T-helper 2 cell treated with Interferon-gamma antibody and Interleukin-4, amounts not matched to agents 100 ng/mL and 5 ng/mL, for 36 hours (primary cell): Measurements from ENCODE around the gene XYLT1. TPM values are rescaled to one million over a fixed set of nuclear protein-coding genes. Genes with fewer than 3 reads are reported as not detected.

Experiments used
- intact Hi-C: fragments of 100-400 bp; cut with micrococcal nuclease; formaldehyde crosslinking; loops from one replicate; pipeline ENCODE4 v1.15.1; 2023
- total RNA-seq: library from RNA; stranded (reverse); gene quantifications from 2 replicates; pipeline ENCODE4 v1.2.3, GENCODE V29; 2022

The XYLT1 gene
- total RNA-seq, 1 donor from 2014 or later = 47.7 TPM

DNA sequence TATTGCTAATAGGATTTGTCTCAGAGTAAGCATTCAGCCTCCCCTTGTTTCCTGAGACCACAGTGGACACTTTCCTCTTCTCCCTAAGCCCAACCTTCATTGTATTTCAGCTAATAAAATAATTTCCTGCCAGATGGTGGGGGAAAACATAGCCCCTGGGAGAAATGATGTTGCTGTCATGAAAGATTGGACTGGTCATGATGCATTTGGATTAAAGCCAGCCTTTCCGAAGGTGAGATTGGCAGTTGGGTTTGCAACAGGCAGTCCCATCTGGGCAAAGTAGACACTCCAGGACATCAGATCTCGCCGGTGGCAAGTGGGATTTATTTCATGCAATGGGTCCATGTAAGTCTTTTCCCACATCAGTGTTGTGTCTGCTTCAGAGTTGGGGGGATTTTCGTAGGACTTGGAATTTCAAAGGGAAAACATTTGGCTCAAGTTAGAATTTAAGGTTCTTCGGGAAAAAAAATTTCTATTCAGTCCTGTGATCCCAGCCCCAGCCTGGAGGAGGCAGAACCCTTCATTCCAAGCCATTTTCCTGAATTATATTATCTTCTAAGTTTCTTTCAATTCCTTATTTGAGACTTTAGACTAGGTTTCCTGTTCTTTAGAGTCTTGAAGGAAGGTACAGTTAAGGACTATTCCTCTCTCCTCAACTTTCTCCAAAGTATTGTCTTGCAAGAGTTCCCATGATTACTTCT is 391.7 kb downstream of the XYLT1 start:
- intact Hi-C loops = no loop called here

DNA sequence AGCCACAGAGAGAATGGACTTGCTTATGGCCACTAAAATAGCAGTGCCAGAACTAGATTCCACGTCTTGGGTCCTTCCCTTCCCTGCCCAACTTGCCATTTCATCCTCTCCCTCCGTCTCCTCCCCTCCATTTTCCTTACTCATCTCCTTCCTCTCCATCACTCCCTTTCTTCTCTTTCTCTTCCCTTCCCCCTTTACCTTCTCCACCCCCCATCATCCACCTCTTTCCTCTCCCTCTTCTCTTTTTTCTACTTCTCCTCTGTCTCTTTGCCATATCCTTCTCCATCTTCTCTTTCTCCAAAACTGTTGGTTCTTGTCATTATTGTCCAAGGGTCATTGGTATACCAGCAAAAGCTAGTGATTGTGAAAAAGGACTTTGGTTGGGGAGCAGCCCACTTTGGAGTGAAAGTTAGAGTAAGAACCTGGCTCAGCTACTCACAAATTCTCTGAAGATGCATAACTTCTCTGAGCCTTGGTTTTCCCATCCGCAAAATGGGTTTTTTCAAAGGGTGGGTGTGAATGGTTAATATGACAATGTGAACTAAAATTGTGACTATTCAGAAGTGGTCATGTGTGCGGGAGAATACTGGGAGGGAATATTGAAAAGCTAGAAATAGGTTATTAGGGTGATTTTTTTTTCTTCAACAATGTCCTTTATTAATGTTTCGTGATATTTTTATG is 393.8 kb downstream of the XYLT1 start:
- intact Hi-C loops = no loop called here

DNA sequence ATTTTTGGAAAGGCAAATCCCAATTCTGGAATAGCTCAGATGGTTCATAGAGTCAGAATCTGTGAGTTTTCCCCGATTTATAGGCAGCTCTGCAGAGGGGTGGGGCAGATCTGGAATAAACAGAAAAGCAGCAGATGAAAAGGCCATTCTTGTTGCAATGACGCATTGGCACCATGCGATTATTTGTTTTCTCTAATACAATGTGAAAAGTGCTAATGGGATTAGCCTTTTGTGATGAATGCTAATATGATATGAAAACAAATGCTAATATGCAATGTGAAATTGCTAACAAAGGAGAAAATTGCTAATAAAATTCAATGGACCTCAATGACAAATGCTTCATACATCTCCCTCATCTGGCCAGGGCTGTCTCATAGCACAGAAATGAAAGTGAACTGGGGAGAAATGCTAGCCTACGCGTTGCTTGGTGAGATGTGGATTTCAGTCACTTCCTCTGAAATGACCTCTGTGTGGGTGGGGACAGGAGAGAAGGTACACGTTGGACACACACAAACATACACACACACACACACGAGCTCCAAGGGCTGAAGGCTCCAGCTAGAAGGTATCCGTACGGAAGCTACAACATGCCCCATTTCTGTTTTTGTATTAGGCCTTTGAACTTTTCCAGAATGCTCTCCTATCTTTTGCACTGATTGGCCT is 394.5 kb downstream of the XYLT1 start:
- intact Hi-C loops = no loop called here

DNA sequence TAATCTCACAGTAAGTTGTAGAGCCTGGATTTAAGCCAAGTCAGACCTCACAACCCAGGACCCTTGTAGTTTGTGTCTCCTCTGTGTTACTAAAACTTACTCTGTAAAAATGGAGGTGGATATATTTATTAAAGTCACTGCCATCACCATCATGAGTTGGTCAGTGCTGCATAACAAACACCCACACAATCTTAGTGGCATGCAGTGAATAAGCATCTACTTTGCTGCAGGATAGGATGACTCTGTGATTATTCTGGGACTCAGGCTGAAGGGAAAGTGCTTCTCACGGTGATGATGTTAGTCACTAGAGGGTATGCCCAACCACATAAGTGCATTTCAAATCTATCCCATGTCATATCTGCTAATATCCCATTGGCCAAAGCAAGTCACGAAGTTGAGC is 398.7 kb downstream of the XYLT1 start:
- intact Hi-C loops = no loop called here

DNA sequence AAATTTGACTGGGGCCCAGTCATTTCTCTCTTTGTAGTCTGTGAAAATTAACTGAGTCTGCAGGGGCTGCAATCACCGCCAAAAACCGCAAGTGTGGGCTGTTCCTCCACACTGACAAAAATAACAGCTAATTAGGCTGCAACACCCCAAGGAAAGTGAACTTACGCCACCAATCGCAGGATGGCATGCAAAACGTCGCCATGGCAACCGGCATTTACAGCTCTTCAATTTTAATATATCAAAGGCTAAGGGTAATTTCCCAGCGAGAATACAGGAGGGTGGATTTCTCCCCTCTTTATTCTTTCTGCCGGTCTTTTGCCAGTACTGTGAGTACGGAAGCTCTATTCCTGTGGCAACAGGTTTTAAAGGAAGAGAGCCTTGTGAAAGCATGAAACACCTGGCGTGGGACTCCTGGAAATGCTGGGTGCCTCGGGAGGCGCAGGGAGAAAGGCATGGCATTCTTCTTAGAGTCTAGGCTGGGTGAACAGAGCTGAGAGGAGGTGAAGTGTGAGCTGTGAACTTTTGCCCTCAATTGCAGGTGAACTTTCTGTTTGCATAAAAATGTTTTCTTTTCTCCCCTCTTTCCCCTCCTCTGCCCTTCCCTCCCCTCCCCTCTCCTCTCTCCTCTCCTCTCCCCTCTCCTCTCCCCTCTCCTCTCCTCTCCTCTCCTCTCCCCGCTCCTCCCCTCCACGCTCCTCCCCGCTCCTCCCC is 399.7 kb downstream of the XYLT1 start:
- intact Hi-C loops = no loop called here

DNA sequence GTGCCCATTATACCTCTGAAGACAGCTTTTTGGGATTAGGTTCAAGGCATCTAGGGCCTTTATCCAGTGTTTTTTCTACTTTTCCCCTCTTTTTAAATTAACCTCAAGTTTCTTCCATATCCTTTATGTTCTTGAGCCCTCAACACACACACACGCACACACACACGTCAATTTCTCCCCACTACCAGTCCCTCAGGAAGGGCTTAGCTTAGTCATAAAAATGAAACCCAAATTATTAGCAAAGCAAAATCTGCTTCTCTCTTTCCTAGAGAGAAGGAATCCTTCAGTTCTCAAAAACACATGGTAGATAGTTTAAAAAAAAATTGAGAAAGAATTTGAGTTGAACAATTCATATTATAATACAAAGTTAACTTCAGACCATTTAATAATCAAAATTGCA is 401.1 kb downstream of the XYLT1 start:
- intact Hi-C loops = no loop called here

DNA sequence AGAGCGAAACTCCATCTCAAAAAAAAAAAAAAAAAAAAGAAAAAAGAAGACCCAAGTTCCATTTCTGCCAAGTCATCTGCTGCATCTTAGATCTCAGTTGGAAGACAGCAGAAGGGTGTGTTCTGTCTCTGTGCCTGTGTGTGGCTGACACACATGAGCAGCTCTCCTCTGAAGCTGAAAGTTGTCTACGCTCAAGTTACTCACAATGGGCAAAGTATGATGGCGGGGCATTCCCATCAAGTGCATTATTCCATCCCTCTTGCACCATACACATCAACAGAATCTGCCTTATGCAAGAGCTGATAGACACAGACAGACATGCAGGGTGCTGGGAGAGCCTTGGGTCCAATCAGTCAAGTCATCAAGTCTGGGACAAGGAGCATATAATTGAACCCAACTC is 402.2 kb downstream of the XYLT1 start:
- intact Hi-C loops = no loop called here

DNA sequence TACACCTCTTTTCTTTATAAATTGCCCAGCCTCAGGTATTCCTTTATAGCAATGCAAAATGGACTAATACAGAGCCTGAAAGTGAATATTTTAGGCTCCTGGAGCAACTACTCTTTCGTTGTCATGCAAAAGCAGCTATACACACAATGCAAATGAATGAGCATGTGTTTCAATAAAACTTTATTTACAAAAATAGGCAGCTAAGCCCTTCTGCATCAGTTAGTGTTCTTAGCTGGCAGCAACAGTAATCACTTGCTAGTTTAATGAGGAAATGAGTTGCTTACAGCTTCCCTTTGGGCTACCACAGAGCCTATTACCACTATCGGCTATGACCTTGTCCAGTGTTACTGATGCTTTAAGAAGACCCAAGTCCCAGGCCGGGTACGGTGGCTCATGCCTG is 402.9 kb downstream of the XYLT1 start:
- intact Hi-C loops = no loop called here

DNA sequence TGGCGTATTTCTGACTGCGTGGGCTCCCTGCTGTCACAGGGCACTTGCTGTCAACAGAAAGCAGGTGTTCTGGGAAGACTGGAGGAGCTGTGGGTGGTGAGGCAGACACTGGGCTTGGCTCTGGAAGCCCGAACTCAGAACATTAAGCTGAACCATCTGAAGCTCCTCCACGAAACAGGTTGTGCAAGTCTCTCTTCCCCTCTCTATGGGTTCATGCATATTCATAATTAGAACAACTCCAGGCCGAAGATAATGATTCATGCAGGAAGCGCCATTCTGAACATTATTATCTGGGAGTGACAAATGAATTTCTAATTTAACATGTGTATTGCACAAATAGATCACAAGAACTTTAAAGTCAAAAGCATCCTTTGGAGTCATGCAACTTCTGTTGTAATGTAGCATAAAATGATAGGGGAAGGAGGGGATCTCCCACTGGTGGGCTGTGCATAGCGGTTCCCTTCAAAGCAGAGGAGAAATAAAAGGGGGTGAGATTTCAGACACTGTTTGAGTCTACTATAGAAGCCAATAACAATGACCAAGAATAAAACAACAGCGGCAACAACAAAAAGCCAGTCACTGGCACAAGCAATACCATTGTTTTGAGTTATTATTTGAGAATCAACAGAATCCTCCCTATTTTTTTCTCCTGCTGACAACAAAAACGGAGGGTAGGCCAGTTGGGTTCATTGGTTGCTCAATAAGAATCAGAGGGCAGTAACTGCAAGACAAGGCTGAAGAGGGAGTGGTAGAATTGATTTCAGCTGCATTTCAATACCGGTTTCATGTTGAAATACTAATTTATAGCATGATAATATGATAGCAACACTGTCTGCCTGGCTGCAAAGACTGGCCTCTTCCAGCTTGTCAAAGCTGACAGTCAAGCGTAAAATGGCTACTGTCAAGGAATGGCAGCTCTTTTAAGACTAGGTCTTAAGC is 407.3 kb downstream of the XYLT1 start:
- intact Hi-C loops = no loop called here

DNA sequence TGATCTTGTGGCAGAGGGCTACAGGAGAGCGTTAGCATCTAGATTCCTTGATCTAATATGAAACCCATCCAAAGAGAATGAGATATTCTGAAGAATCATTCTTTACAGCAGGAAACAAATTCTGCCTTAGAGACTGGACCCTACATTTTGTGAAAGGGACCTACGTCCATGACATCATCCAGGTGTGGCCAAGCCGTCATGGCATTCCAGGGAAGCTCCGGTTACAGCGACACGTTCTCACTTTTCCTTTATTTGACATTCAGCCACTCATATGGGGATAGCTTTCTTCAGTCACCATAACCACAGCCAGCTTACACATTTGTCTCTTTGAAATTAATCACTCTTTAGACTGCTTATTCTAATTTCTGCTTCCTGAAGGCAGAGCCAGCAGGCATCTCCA is 408.1 kb downstream of the XYLT1 start:
- intact Hi-C loops = no loop called here

DNA sequence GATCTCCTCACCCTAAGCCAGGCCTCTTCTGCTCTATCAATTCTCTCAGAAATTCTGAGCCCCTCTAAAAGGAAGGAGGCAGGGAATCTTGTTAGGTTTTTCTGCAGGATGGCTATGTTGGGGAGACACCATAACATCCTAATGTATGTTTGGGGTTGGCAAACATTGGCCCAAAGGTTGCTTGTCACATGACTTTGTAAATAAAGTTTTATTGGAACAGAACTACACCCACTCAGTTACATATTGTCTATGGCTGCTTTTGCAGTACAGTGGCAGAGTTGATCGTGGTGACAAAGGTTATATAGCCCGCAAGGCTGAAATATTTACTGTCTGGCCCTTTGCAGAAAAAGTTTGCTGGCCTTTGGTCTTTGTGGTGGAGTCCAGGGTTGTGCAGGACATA is 409.4 kb downstream of the XYLT1 start:
- intact Hi-C loops = no loop called here

DNA sequence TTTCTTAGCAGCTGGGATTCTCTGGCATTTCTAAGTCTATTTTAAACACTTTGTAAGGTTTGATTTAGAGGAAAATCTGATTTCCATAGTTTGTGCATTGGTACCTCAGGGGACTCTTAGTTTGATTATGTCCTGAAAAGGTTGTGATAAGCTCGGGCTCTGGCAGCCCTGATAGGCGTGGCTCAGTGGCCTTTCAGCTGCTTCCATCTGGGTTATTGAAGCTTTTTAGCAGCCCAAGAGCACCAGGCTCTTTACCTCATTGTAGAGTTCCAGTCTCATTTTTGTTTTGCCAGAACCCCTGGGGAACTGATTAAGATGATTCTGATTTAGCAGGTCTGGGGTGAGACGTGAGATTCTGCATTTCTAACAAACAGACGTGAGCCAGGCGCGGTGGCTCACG is 412.3 kb downstream of the XYLT1 start:
- intact Hi-C loops = no loop called here

DNA sequence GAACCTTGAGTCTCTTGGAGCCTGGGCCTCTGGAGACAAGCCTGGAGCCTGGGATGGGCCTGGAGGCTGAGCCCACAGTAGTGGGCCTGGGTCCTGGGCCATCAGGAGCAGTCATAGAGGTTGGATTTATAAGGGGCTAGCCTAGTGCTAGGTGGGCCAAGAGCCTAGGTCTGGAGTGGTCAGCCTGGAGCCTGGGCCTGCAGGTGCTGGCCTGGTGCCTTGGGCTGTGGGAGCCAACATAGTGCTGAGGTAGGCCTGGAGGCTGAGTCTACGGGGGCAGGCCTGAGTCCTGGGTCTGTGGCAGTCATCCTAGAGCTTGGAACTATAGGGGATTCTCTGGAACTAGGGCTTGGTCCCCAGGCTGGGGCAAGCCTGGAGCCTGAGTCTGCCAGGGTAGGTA is 414.1 kb downstream of the XYLT1 start:
- intact Hi-C loops = no loop called here

DNA sequence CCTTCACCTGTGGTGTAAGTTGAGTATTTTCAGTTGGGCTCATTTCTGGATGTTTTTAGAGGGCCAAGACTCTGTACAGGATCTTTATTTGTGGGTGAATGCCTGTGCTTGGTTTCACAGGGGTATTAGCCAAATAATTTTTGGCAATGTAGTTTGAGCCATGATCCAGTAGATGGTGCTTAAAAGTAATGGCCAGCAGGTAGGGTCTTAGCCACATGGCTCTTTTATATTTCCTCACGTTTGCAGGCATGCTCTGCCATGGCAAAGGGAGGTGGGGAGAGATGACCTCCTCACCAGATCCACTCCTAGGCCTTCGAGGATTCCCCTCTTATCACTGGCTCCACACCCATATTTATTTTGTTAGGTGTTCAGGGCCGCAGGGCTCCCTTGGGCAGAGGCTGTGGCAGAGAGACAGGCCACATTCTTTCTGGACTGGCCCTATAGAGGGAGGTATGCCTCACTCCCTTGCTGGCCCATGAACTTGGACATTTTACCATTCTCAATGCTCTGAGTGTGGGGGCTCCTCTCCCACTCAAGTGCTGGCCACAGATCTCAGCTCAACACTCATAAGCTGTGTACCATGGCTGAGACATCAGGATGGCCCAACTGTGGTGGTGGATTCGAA is 417.1 kb downstream of the XYLT1 start:
- intact Hi-C loops = no loop called here
